Gastroesophageal sphincter (tissue), 3 donors: ENCODE measurements around the gene HELQ.

Source experiments
- CTCF ChIP-seq, 4 experiments: fragments of 200-600 bp in 2 of 4; fragments of 450-650 bp in 2 of 4; sonication (generic) in 1 of 4; IDR thresholded peaks; one replicate each; pipeline ENCODE4 v1.5.1; 2017 to 2019; ENCODE audit warnings: antibody characterized with exemption in 4 of 4, mild to moderate bottlenecking in 2 of 4, moderate library complexity in 2 of 4
- EP300 ChIP-seq: sonication (generic); formaldehyde crosslinking; IDR thresholded peaks from one replicate; pipeline ENCODE4 v1.6.1; 2017; ENCODE audit warnings: antibody characterized with exemption, mild to moderate bottlenecking
- POLR2A ChIP-seq, 2 donors: fragments of 450-650 bp; IDR thresholded peaks; one replicate each; pipeline ENCODE4 v1.6.1; 2017; ENCODE audit warnings: antibody characterized with exemption in 2 of 2, mild to moderate bottlenecking in 2 of 2, moderate library complexity in 1 of 2
- POLR2AphosphoS5 ChIP-seq: sonication (generic); formaldehyde crosslinking; IDR thresholded peaks from one replicate; pipeline ENCODE4 v1.6.1; 2017; ENCODE audit warnings: antibody characterized with exemption

- TF ChIP-seq CTCF (IDR thresholded peaks at IDR 0.05) (no peak), POLR2A (IDR thresholded peaks at IDR 0.05) (no peak), POLR2AphosphoS5 (no peak), EP300 (no peak)
These were observed 63.1 kb downstream of the HELQ start for GRCh38 chr4:83392562-83392961.
